HepG2 (cell line): ENCODE results near the gene ARHGEF1. TPM values are rescaled to one million over a fixed set of nuclear protein-coding genes. Genes with fewer than 3 reads are reported as not detected.

Source experiments
- ARHGAP35 ChIP-seq: sonication (generic); formaldehyde crosslinking; IDR thresholded peaks from 2 replicates; pipeline ENCODE4 v1.9.0; 2022; ENCODE audit warnings: mild to moderate bottlenecking, inconsistent platforms, moderate library complexity, missing genetic modification reagents, borderline replicate concordance
- FLYWCH1 ChIP-seq: sonication (generic); formaldehyde crosslinking; IDR thresholded peaks from 2 replicates; pipeline ENCODE4 v1.8.1; 2023; ENCODE audit warnings: mild to moderate bottlenecking, missing genetic modification reagents
- HES4 ChIP-seq: sonication (generic); formaldehyde crosslinking; IDR thresholded peaks from 2 replicates; pipeline ENCODE4 v1.9.0; 2021; ENCODE audit warnings: mild to moderate bottlenecking, missing genetic modification reagents, borderline replicate concordance
- NFATC3 ChIP-seq: sonication (generic); formaldehyde crosslinking; IDR thresholded peaks from 2 replicates; pipeline ENCODE4 v1.5.1; 2020; ENCODE audit warnings: mild to moderate bottlenecking, missing genetic modification reagents
- PRMT3 ChIP-seq: sonication (generic); formaldehyde crosslinking; IDR thresholded peaks from 2 replicates; pipeline ENCODE4 v1.8.1; 2022; ENCODE audit warnings: low read depth, mild to moderate bottlenecking, moderate library complexity, missing genetic modification reagents, borderline replicate concordance
- RAD21 ChIP-seq: fragments of 450-650 bp; formaldehyde crosslinking; IDR thresholded peaks from 2 replicates; pipeline ENCODE4 v1.5.0; 2020; ENCODE audit warnings: mild to moderate bottlenecking
- RELA ChIP-seq: sonication (generic); formaldehyde crosslinking; IDR thresholded peaks from 2 replicates; pipeline ENCODE4 v1.4.0; 2020; ENCODE audit warnings: missing genetic modification reagents
- TARDBP ChIP-seq: sonication (generic); formaldehyde crosslinking; IDR thresholded peaks from 2 replicates; pipeline ENCODE4 v1.8.0; 2022; ENCODE audit warnings: mild to moderate bottlenecking, missing genetic modification reagents
- TEAD2 ChIP-seq: sonication (generic); formaldehyde crosslinking; IDR thresholded peaks from 2 replicates; pipeline ENCODE4 v1.9.0; 2021; ENCODE audit warnings: missing genetic modification reagents
- ZNF3 ChIP-seq: IDR thresholded peaks from 2 replicates; pipeline ENCODE4 v1.7.0; 2017; ENCODE audit warnings: inconsistent platforms
- ZNF30 ChIP-seq: sonication (generic); formaldehyde crosslinking; IDR thresholded peaks from 2 replicates; pipeline ENCODE4 v1.5.0; 2020; ENCODE audit warnings: mild to moderate bottlenecking, missing genetic modification reagents
- ZNF451 ChIP-seq: sonication (generic); formaldehyde crosslinking; IDR thresholded peaks from 2 replicates; pipeline ENCODE4 v1.5.0; 2020; ENCODE audit warnings: mild to moderate bottlenecking, missing genetic modification reagents
- ZNF629 ChIP-seq: sonication (generic); formaldehyde crosslinking; conservative IDR thresholded peaks from 2 replicates; pipeline ENCODE4 v1.5.0; 2020; ENCODE audit warnings: missing genetic modification reagents
- ZNF660 ChIP-seq: sonication (generic); formaldehyde crosslinking; IDR thresholded peaks from 2 replicates; pipeline ENCODE4 v1.5.1; 2020; ENCODE audit warnings: mild to moderate bottlenecking, low read depth, missing genetic modification reagents, borderline replicate concordance
- ZNF75D ChIP-seq: sonication (generic); formaldehyde crosslinking; IDR thresholded peaks from 2 replicates; pipeline ENCODE4 v1.8.1; 2023; ENCODE audit warnings: missing genetic modification reagents, mild to moderate bottlenecking, borderline replicate concordance
- ZSCAN20 ChIP-seq: sonication (generic); formaldehyde crosslinking; IDR thresholded peaks from 2 replicates; pipeline ENCODE4 v1.4.0; 2020; ENCODE audit warnings: missing genetic modification reagents, mild to moderate bottlenecking, borderline replicate concordance
- ZSCAN21 ChIP-seq: sonication (generic); formaldehyde crosslinking; IDR thresholded peaks from 2 replicates; pipeline ENCODE4 v1.8.0; 2022; ENCODE audit warnings: mild to moderate bottlenecking, missing genetic modification reagents, moderate library complexity, borderline replicate concordance
- polyA plus RNA-seq, 8 experiments: library from polyadenylated mRNA; depleted of rRNA in 3 of 8; stranded (reverse) in 7 of 8; unstranded in 1 of 8; fragments of >200 nt; fragmentation: Illumina TruSeq in 4 of 8; extraction: Trizol in 4 of 8; gene quantifications; 2 replicates each; pipeline versions ENCODE4 v1.2.1 to v1.2.3, GENCODE V29; 2011 to 2016; ENCODE audit warnings: low read depth in 4 of 8, missing spikeins in 1 of 8, mixed read lengths in 1 of 8; ENCODE audit not compliant: insufficient read depth in 1 of 8
- total RNA-seq, 5 experiments: library from RNA; depleted of rRNA; stranded (reverse); fragments of >200 nt; fragmentation: Illumina TruSeq; extraction: Trizol; gene quantifications; 2 replicates each; pipeline ENCODE4 v1.2.3, GENCODE V29; 2016; ENCODE audit warnings: low read depth in 1 of 5
- TF ChIP-seq, protein P1 (sequence below): IDR thresholded peaks from 2 replicates; pipeline ENCODE4 v1.6.1; 2016; ENCODE audit warnings: low read depth, control low read depth
- TF ChIP-seq, protein P2 (sequence below): IDR thresholded peaks from 2 replicates; pipeline ENCODE4 v1.6.1; 2016; ENCODE audit warnings: mild to moderate bottlenecking, missing biosample characterization, missing genetic modification reagents
- TF ChIP-seq, protein P3 (sequence below): sonication (generic); formaldehyde crosslinking; conservative IDR thresholded peaks from 2 replicates; pipeline ENCODE4 v1.8.0; 2022; ENCODE audit warnings: low read depth, missing genetic modification reagents
- TF ChIP-seq, protein P4 (sequence below): sonication (generic); formaldehyde crosslinking; IDR thresholded peaks from 2 replicates; pipeline ENCODE4 v1.5.0; 2020; ENCODE audit warnings: missing genetic modification reagents
- TF ChIP-seq, protein P5 (sequence below): sonication (generic); formaldehyde crosslinking; IDR thresholded peaks from 2 replicates; pipeline ENCODE4 v1.4.0; 2020; ENCODE audit warnings: missing genetic modification reagents
- TF ChIP-seq, protein P6 (sequence below): sonication (generic); formaldehyde crosslinking; IDR thresholded peaks from 2 replicates; pipeline ENCODE4 v1.4.0; 2020; ENCODE audit warnings: mild to moderate bottlenecking, missing genetic modification reagents
- TF ChIP-seq, protein P7 (sequence below): sonication (generic); formaldehyde crosslinking; IDR thresholded peaks from 2 replicates; pipeline ENCODE4 v1.8.1; 2023; ENCODE audit warnings: mild to moderate bottlenecking, missing genetic modification reagents, borderline replicate concordance

ARHGEF1 gene
- total and polyA plus RNA-seq, 2 of the 13 experiments (the other 11 are each of a cell fraction or from before 2014, with no cell fraction given) = 33.7 to 34.7 TPM

DNA sequence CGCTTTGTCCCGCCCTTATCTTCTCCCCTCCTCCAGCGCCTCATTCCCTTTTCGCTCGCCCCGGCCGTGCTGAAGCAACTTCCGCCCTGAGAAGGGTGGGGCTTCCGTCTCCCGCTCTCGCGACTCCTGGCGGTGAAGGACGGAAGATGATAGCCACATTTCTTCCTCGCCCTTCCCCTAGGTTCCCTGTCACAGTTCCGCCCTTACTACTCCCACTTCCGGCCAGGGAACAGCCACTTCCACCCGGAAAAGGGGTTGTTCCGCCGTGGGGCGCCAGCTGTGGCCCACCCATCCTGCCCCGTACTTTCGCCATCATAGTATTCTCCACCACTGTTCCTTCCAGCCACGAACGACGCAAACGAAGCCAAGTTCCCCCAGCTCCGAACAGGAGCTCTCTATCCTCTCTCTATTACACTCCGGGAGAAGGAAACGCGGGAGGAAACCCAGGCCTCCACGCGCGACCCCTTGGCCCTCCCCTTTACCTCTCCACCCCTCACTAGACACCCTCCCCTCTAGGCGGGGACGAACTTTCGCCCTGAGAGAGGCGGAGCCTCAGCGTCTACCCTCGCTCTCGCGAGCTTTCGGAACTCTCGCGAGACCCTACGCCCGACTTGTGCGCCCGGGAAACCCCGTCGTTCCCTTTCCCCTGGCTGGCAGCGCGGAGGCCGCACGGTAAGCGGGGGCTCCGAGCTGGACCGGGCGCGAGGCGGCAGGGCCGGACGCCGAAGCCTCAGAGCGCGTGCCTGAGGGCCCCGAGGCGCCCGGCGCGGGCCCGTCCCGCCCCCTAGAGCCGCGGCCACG, 23.2 kb upstream of the ARHGEF1 start, which contains the start of gene RPS19 (continued):
- TF ChIP-seq TEAD2 (CRISPR knock-in tag) (no peak), ZNF629 (CRISPR knock-in tag) (no peak), ZSCAN21 (peak; percentile 8; the same call in 1 of the 2 replicates), ZSCAN20 (CRISPR knock-in tag) (no peak), ZNF660 (CRISPR knock-in tag) (no peak), ZNF3 (no peak), PRMT3 (CRISPR knock-in tag) (no peak), TARDBP (CRISPR knock-in tag) (peak; percentile 77; the same call in 1 of the 2 replicates), RAD21 (CRISPR knock-in tag) (no peak; the same call in none of the 2 replicates), ZNF30 (CRISPR knock-in tag) (no peak), ARHGAP35 (CRISPR knock-in tag) (0 out of 2 replicates have a peak, but pooled peaks have one; percentile 31), RELA (CRISPR knock-in tag) (0 out of 2 replicates have a peak, but pooled peaks have one; percentile 35), ZNF451 (CRISPR knock-in tag) (no peak; the same call in 1 of the 2 replicates), HES4 (peak; percentile 69), NFATC3 (no peak), ZNF75D (CRISPR knock-in tag) (no peak), FLYWCH1 (CRISPR knock-in tag) (no peak)
- TF ChIP-seq, protein P1, sequence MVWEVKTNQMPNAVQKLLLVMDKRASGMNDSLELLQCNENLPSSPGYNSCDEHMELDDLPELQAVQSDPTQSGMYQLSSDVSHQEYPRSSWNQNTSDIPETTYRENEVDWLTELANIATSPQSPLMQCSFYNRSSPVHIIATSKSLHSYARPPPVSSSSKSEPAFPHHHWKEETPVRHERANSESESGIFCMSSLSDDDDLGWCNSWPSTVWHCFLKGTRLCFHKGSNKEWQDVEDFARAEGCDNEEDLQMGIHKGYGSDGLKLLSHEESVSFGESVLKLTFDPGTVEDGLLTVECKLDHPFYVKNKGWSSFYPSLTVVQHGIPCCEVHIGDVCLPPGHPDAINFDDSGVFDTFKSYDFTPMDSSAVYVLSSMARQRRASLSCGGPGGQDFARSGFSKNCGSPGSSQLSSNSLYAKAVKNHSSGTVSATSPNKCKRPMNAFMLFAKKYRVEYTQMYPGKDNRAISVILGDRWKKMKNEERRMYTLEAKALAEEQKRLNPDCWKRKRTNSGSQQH (CRISPR knock-in tag) = peak; percentile 89
- TF ChIP-seq, protein P2, sequence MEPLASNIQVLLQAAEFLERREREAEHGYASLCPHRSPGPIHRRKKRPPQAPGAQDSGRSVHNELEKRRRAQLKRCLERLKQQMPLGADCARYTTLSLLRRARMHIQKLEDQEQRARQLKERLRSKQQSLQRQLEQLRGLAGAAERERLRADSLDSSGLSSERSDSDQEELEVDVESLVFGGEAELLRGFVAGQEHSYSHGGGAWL (CRISPR knock-in tag) = 0 out of 2 replicates have a peak, but pooled peaks have one; percentile 33
- TF ChIP-seq, protein P3, sequence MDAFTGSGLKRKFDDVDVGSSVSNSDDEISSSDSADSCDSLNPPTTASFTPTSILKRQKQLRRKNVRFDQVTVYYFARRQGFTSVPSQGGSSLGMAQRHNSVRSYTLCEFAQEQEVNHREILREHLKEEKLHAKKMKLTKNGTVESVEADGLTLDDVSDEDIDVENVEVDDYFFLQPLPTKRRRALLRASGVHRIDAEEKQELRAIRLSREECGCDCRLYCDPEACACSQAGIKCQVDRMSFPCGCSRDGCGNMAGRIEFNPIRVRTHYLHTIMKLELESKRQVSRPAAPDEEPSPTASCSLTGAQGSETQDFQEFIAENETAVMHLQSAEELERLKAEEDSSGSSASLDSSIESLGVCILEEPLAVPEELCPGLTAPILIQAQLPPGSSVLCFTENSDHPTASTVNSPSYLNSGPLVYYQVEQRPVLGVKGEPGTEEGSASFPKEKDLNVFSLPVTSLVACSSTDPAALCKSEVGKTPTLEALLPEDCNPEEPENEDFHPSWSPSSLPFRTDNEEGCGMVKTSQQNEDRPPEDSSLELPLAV (CRISPR knock-in tag) = no peak
- TF ChIP-seq, protein P4, sequence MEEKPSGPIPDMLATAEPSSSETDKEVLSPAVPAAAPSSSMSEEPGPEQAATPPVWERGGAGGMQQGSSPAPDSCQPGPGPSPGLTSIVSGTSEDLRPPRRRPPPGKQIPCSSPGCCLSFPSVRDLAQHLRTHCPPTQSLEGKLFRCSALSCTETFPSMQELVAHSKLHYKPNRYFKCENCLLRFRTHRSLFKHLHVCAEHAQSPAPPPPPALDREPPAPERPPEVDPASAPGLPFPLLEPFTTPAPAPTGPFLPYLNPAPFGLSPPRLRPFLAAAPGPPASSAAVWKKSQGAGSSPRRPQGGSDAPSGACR = 0 out of 2 replicates have a peak, but pooled peaks have one; percentile 27
- TF ChIP-seq, protein P5, sequence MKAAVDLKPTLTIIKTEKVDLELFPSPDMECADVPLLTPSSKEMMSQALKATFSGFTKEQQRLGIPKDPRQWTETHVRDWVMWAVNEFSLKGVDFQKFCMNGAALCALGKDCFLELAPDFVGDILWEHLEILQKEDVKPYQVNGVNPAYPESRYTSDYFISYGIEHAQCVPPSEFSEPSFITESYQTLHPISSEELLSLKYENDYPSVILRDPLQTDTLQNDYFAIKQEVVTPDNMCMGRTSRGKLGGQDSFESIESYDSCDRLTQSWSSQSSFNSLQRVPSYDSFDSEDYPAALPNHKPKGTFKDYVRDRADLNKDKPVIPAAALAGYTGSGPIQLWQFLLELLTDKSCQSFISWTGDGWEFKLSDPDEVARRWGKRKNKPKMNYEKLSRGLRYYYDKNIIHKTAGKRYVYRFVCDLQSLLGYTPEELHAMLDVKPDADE (CRISPR knock-in tag) = no peak
- TF ChIP-seq, protein P6, sequence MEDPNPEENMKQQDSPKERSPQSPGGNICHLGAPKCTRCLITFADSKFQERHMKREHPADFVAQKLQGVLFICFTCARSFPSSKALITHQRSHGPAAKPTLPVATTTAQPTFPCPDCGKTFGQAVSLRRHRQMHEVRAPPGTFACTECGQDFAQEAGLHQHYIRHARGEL (CRISPR knock-in tag) = no peak
- TF ChIP-seq, protein P7, sequence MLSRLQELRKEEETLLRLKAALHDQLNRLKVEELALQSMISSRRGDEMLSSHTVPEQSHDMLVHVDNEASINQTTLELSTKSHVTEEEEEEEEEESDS = peak; percentile 77; the same call in 1 of the 2 replicates
